NCI-H82 treated with DMSO at 0.1 percent for 48 hours (cell line): ENCODE measurements around the gene IZUMO1.
A peak's percentile ranks its signal among the peaks of the same experiment; 100 is the strongest.
"Not testable (repeated sequence)": the region's sequence is repeated elsewhere in the genome, so short reads cannot be mapped to it uniquely, and the experiment has no call there.

Experiments
- DNase-seq: peaks from one replicate; lab custom pipeline; 2025; ENCODE audit not compliant: unreplicated experiment; lab: John Stamatoyannopoulos, UW

IZUMO1 gene

DNA sequence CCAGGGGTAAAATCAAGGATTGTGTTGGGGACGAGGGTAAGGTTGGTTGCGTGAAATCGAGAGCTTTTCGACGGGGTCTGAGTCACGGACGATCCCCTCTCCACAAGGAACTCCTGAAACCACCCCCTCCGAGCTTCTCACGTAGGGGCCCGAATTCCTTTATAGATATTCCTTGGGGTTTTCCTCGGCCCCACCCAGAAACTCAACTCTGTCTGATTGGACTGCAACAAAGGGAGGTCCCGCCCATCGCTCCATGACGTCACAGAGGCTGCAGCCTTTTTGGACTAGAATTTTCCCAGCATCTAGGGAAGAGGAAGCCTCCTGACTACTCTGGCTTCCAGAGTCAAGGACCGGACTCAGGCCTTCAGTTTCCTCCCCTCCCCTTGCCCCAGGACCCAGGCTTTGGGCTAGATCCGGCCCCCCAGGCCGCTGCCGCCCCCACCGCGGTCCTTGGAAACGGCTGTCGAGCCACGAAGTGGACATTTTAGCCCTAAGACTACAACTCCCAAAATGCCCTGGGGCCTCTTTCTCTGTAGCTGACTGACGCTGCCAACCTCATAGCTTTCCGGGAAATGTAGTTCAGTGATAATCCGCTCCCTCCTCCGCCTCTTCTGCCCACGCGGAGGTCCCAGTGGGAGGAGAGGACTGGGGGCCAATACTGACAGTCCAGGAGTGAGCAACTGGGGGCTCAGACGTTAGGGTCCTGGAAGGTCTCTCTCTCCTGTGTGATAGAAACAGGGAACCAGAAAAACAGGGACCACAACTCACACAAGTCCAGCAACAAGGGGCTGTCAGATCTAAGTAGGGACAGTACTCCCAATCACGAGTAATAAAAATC, at the start of gene IZUMO1:
IZUMO1 (minus strand) TSS at position 172 of the 838 bp plus-strand sequence. CDS start 1,050 bp downstream, outside the sequence.
- peak; percentile 89 for DNase-seq

- no peak for DNase-seq
Measured at GRCh38 chr19:48795685-48796070, 49.0 kb upstream of the IZUMO1 start.

- peak; percentile 86 for DNase-seq
Measured at GRCh38 chr19:48795055-48795684, 48.5 kb upstream of the IZUMO1 start.

DNA sequence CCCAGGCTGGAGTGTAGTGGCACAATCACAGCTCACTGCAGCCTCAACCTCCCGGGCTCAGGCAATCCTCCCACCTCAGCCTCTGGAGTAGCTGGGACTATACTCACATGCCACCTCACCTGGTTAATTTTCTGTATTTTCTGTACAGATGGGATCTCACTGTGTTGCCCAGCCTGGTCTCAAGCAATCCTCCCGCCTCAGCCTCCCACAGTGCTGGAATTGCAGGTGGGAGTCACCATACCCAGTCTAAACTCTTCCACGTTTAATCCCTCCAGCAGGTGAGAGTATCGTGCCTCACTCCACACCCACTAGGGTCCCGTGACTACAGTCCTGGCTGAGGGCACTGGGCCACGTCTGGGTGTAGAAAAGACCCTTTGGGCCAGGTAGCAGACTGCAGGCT, 47.6 kb upstream of the IZUMO1 start:
- no peak for DNase-seq

GRCh38 chr19:48793271-48793670, 46.6 kb upstream of the IZUMO1 start:
- DNase-seq: no peak

GRCh38 chr19:48787331-48787730, 40.6 kb upstream of the IZUMO1 start:
- DNase-seq: not testable (repeated sequence)

DNA sequence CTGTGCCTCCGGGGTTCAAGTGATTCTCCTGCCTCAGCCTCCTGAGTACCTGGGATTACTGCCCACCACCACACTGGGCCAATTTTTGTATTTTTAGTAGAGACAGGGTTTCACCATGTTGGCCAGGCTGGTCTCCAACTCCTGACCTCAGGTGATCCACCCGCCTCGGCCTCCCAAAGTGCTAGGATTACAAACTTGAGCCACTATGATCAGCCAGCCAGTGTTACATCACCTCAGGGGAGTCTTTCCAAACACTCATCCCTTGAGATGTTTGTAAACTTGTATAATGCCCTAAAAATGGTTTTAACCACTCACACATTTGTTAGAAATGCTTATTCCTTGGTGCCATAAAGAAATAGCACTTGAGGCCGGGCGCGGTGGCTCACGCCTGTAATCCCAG, 39.7 kb upstream of the IZUMO1 start:
- DNase-seq: not testable (repeated sequence)

DNA sequence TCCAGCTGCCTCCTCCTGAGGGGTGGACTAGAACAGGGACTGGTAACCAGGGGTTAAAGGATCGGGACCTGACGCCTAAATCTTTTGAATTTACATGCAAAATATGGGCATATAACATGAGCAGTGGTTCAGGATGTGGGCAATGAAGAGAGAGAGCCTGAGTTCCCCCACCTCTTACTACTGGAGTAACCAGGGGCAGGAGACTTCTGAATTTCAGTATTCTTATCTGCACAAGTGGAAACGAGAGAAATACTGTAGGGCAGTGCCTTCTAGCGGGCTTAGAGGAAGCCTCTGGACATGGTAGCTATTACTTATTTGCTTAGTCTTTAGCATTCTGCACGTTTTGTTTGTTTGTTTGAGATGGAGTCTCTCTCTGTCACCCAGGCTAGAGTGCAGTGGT, 37.8 kb upstream of the IZUMO1 start:
- no peak for DNase-seq

GRCh38 chr19:48780631-48781391, 34.1 kb upstream of the IZUMO1 start:
- DNase-seq: no peak

GRCh38 chr19:48779636-48780035, 32.9 kb upstream of the IZUMO1 start:
- DNase-seq: no peak

GRCh38 chr19:48777720-48778119, 31.0 kb upstream of the IZUMO1 start:
- no peak for DNase-seq

DNA sequence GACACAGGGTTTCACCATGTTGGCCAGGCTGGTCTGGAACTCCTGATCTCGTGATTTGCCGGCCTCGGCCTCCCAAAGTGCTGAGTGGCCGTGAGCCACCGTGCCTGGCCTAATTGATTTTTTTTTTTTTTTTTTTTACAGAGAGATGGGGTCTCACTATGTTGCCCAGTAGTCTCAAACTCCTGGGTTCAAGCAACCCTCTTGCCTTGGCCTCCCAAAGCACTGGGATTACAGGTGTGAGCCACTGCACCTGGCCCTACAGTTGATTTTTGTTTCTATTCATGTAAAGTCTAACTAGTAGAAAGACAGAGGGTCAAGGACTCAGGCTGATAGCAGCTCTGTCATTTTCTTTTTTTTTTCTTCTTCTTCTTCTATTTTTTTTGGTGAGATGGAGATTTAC, 30.4 kb upstream of the IZUMO1 start:
- no peak for DNase-seq

GRCh38 chr19:48772503-48772953, 25.8 kb upstream of the IZUMO1 start:
- DNase-seq: no peak

DNA sequence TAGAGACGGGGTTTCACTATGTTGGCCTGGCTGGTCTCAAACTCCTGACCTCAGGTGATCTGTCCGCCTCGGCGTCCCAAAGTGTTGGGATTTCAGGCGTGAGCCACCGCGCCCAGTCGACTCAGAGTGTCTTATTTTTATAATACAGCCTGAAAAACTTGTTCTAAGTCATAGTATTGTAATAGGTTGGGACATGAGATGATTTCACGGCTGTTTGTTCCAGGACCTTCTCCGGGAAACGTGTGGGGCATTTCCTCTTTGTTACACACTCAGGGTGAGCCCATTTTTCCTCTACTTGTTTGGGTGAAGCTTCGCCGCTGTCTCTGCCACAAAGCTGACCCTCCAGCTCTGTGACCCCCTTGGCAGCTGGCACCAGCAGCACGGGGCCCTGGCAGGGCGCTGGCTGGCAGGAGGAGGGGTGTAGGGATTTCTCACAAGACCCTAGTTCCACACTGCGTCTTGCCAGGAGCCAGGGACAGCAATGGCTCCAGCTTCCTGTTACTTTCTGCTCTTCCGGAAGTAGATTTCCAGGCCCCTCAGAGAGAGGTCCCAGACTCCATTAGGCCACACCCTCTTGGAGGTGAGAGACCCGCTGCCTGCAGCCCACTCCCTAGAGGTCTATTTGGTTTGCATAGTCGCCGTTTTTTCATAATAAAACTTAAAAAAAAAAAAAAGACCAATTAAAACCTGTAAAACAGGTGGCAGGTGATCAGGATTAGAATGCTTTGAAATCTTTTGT, 24.2 kb upstream of the IZUMO1 start:
- DNase-seq: no peak

- no peak for DNase-seq
Measured at GRCh38 chr19:48770266-48770665, 23.6 kb upstream of the IZUMO1 start.

GRCh38 chr19:48768994-48769713, 22.4 kb upstream of the IZUMO1 start:
- DNase-seq: no peak

DNA sequence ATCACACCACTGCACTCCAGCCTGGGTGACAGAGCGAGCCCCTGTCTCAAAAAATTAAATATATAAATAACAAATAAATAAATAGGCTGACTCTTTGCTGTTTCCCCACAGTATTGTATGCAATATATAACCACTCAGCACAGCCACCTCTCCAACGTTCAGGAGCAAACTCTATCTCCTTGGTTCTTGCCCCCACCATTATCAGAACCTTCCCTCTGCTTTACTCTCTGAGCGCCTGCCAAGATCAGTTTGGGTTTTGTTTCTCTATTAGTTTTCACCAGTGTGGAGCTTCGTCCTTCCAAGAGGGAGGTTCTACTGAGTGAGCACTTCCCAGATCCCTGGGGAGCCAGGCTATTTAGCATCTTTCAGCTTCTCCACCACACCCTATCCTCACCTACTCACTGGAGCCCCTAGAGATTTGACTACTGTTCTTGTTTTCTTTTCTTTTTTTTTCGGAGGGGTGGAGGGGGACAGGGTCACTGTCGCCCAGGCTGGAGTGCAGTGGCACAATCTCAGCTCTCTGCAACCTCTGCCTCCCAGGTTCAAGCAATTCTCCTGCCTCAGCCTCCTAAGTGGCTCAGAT, 21.6 kb upstream of the IZUMO1 start:
- DNase-seq: not testable (repeated sequence)

DNA sequence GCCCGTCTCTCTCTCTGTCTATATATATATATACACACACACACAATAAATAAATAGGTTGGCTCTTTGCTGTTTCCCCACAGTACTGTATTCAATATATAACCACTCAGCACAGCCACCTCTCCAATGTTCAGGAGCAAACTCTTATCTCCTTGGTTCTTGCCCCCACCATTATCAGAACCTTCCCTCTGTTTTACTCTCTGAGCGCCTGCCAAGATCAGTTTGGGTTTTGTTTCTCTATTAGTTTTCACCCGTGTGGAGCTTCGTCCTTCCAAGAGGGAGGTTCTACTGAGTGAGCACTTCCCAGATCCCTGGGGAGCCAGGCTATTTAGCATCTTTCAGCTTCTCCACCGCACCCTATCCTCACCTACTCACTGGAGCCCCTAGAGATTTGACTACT, 19.1 kb upstream of the IZUMO1 start:
- not testable (repeated sequence) for DNase-seq

DNA sequence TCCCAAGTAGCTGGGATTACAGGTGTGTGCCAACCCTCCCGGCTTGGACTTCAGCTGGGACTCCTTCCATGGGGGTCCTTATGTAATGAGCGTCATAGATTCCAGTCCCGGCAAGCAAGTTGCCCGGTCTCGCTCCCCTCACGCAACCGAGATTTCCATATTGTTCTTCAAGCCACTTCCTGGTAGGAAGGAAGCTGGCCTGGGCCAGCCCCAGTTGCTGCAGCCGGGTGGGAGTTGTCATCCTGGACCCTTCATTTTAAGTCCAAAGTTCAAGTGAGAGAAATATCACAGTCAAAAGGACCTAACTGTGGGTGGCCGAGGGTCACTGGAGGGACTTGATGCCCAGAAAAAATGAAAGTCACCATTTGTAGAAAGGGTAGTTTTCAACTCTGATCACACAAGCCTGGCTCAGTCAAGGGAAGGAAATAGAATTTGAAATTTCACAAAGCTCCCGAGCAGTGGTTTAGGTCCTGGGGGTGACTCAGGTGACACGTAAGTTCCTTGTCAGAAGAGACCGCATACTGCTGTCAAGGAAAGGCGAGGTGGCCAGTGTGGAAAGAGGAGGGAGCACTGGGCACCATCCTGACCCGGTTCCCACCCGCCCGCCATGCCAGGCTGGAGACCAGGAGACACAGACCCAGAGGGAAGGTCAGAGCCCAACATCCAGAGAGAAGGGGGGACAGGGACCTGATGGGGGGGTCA, 13.9 kb upstream of the IZUMO1 start:
- DNase-seq: no peak
